Prostate gland (tissue), 2 donors: Measurements from ENCODE around the gene LMTK2.

Experiments used
- CTCF ChIP-seq, 4 experiments: fragments of 200-600 bp in 2 of 4; fragments of 450-650 bp in 2 of 4; sonication (generic) in 2 of 4; IDR thresholded peaks; 1 replicate in 3 of 4; 2 replicates in 1 of 4; pipeline ENCODE4 v1.5.1; 2016 to 2019; ENCODE audit warnings: antibody characterized with exemption in 4 of 4, mild to moderate bottlenecking in 2 of 4, moderate library complexity in 2 of 4
- POLR2A ChIP-seq: fragments of 450-650 bp; IDR thresholded peaks from one replicate; pipeline ENCODE4 v1.6.1; 2016; ENCODE audit warnings: antibody characterized with exemption, mild to moderate bottlenecking
- POLR2AphosphoS5 ChIP-seq: sonication (generic); formaldehyde crosslinking; IDR thresholded peaks from one replicate; pipeline ENCODE4 v1.6.1; 2017; ENCODE audit warnings: antibody characterized with exemption

- TF ChIP-seq CTCF (IDR thresholded peaks at IDR 0.05) (no peak), POLR2A (no peak), POLR2AphosphoS5 (peak; percentile 82)
Measured at GRCh38 chr7:98213888-98214810, 107.5 kb downstream of the LMTK2 start.
